Mesenchymal stem cell (in vitro differentiated cells and primary cell): ENCODE data around the gene RASA2. TPM values are rescaled to one million over a fixed set of nuclear protein-coding genes. Genes with fewer than 3 reads are reported as not detected.

Experiments
- DNase-seq: peaks from one replicate; pipeline ENCODE4 v3.0.0-alpha.2; 2013
- H2AFZ ChIP-seq: one replicate; pipeline ENCODE4 v1.6.1; 2013; ENCODE audit warnings: low read depth, mild to moderate bottlenecking, control low read depth, inconsistent platforms, low read length, moderate library complexity
- H2AK5ac ChIP-seq: 2 replicates; pipeline ENCODE4 v1.6.1; 2013; ENCODE audit warnings: low read length, moderate library complexity, mild to moderate bottlenecking, inconsistent platforms; ENCODE audit not compliant: severe bottlenecking
- H2BK120ac ChIP-seq: one replicate; pipeline ENCODE4 v1.6.1; 2013; ENCODE audit warnings: low read depth, mild to moderate bottlenecking, inconsistent platforms, low read length, moderate library complexity
- H2BK12ac ChIP-seq, 2 experiments: one replicate each; pipeline ENCODE4 v1.6.1; 2013; ENCODE audit warnings: inconsistent platforms in 2 of 2, low read length in 2 of 2, mild to moderate bottlenecking in 2 of 2, moderate library complexity in 2 of 2, control low read depth in 1 of 2
- H2BK15ac ChIP-seq: one replicate; pipeline ENCODE4 v1.6.1; 2013; ENCODE audit warnings: mild to moderate bottlenecking, low read depth, inconsistent platforms; ENCODE audit not compliant: poor library complexity, severe bottlenecking
- H2BK5ac ChIP-seq: 2 replicates; pipeline ENCODE4 v1.6.1; 2013; ENCODE audit warnings: low read depth, mild to moderate bottlenecking, low read length, control low read depth, inconsistent platforms; ENCODE audit not compliant: poor library complexity, severe bottlenecking
- H3K14ac ChIP-seq, 2 experiments: one replicate each; pipeline ENCODE4 v1.6.1; 2013; ENCODE audit warnings: inconsistent platforms in 2 of 2, low read length in 2 of 2, control low read depth in 1 of 2, mild to moderate bottlenecking in 1 of 2, moderate library complexity in 1 of 2
- H3K18ac ChIP-seq, 2 experiments: one replicate each; pipeline ENCODE4 v1.6.1; 2013; ENCODE audit warnings: inconsistent platforms in 2 of 2, low read length in 2 of 2, control low read depth in 1 of 2, low read depth in 1 of 2, mild to moderate bottlenecking in 1 of 2
- H3K23ac ChIP-seq, 2 experiments: one replicate each; pipeline ENCODE4 v1.6.1; 2013; ENCODE audit warnings: inconsistent platforms in 2 of 2, low read length in 2 of 2, mild to moderate bottlenecking in 2 of 2, moderate library complexity in 2 of 2, control low read depth in 1 of 2
- H3K27ac ChIP-seq: 2 replicates; pipeline ENCODE4 v1.5.1; 2013; ENCODE audit warnings: mild to moderate bottlenecking, moderate library complexity, low read length, control low read depth, inconsistent platforms; ENCODE audit not compliant: poor library complexity, severe bottlenecking
- H3K27me3 ChIP-seq, 2 experiments: 2 replicates each; pipeline versions ENCODE4 v1.6.1 to v1.7.0; 2013; ENCODE audit warnings: low read length in 2 of 2, mild to moderate bottlenecking in 2 of 2, moderate library complexity in 2 of 2, control low read depth in 1 of 2, inconsistent platforms in 1 of 2; ENCODE audit not compliant: control insufficient read depth in 1 of 2, insufficient read depth in 1 of 2
- H3K36me3 ChIP-seq, 2 experiments: 2 replicates each; pipeline versions ENCODE4 v1.6.1 to v1.7.0; 2013; ENCODE audit warnings: low read length in 2 of 2, control low read depth in 1 of 2, inconsistent platforms in 1 of 2, low read depth in 1 of 2, mild to moderate bottlenecking in 1 of 2; ENCODE audit not compliant: insufficient read depth in 2 of 2, control insufficient read depth in 1 of 2
- H3K4ac ChIP-seq, 2 experiments: one replicate each; pipeline ENCODE4 v1.6.1; 2013; ENCODE audit warnings: inconsistent platforms in 2 of 2, low read length in 2 of 2, mild to moderate bottlenecking in 2 of 2, moderate library complexity in 2 of 2, control low read depth in 1 of 2, low read depth in 1 of 2
- H3K4me1 ChIP-seq: 2 replicates; pipeline ENCODE4 v1.6.1; 2013; ENCODE audit warnings: low read depth, low read length, control low read depth; ENCODE audit not compliant: control insufficient read depth, insufficient read depth
- H3K4me2 ChIP-seq: 2 replicates; pipeline ENCODE4 v1.6.1; 2013; ENCODE audit warnings: low read length, mild to moderate bottlenecking, inconsistent platforms; ENCODE audit not compliant: poor library complexity, severe bottlenecking
- H3K4me3 ChIP-seq, 2 experiments: 2 replicates each; pipeline versions ENCODE4 v1.5.1 to v1.7.0; 2013; ENCODE audit warnings: low read length in 2 of 2, mild to moderate bottlenecking in 2 of 2, control low read depth in 1 of 2, low read depth in 1 of 2; ENCODE audit not compliant: insufficient read depth in 1 of 2
- H3K79me1 ChIP-seq: replicated peaks from 2 replicates; pipeline ENCODE4 v1.6.1; 2013; ENCODE audit warnings: mild to moderate bottlenecking, control low read depth, low read length, inconsistent platforms; ENCODE audit not compliant: poor library complexity, severe bottlenecking
- H3K9ac ChIP-seq: 2 replicates; pipeline ENCODE4 v1.7.0; 2013; ENCODE audit warnings: mild to moderate bottlenecking, low read length, moderate library complexity
- H3K9me3 ChIP-seq: 2 replicates; pipeline ENCODE4 v1.7.0; 2013; ENCODE audit warnings: mild to moderate bottlenecking, low read length; ENCODE audit not compliant: control insufficient read depth
- H4K8ac ChIP-seq: one replicate; pipeline ENCODE4 v1.6.1; 2013; ENCODE audit warnings: inconsistent platforms, mild to moderate bottlenecking, low read length, moderate library complexity
- H4K91ac ChIP-seq: one replicate; pipeline ENCODE4 v1.6.1; 2013; ENCODE audit warnings: mild to moderate bottlenecking, low read length, inconsistent platforms
- WGBS: methylation state at CpG from one replicate; pipeline ENCODE4 v1.1.7; 2013; ENCODE audit warnings: mixed read lengths; 5-methylcytosine and 5-hydroxymethylcytosine counted together
- polyA plus RNA-seq, 2 experiments: library from polyadenylated mRNA; stranded (reverse); fragments of 200-250 nt; gene quantifications; one replicate each; pipeline ENCODE4 v1.2.3, GENCODE V29; 2013

The RASA2 gene
- polyA plus RNA-seq (2013, experiment 1 of 2) = 3.9 TPM
- 4.1 TPM for polyA plus RNA-seq (2013, experiment 2 of 2)

DNA sequence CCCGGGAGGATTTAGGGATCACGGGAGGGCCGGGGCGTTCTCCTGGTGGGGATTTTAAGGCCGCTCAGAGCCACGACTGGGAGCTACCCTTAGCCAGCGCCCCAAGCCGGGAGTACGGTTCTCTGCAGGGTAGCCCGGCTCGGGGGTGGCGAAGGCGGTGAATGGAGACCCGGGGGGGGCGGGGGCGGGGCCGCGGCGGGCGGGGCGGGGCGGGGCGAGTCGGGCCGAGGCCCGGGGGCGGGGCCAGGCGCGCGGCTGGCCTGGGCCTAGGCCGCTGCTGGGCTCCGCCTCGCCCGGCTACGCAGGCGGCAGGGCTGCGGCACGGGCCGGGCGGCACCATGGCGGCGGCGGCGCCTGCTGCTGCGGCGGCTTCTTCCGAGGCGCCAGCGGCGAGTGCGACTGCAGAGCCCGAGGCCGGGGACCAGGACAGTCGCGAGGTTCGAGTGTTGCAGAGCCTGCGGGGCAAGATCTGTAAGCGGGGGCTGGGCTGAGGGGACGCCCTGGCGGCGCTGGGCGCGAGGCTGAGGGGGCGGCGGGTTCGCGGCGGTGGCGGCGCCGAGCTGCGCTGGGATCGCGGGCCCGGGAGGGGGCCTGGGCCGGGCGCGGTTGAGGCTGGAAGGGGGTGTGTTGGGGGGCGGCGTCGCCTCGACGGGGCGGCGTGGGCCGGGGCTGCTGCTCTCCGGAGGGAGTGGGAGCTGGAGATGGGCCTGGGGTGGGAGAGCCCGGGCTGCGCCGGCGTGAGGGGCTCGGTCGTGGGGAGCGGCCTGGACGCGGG, at the start of gene RASA2:
Gene RASA2, plus strand, starts transcription at position 282 of the 775 bp plus-strand sequence. Its CDS starts 57 bp downstream, at position 339.
- H3K36me3 ChIP-seq = no peaks in the 10 kb centered on the region
- H3K4me1 ChIP-seq = peaks cover 2% of the 10 kb centered on the region
- H4K91ac ChIP-seq = peak within 1 kb of the TSS; percentile 97
- H3K18ac ChIP-seq = peak within 1 kb of the TSS; percentile 94 to 100
- peak within 1 kb of the TSS; percentile 86 for H3K4me2 ChIP-seq
- peak within 1 kb of the TSS in 1 of 2 experiments; percentile 83 for H2BK12ac ChIP-seq
- H3K27me3 ChIP-seq = no peaks in the 10 kb centered on the region
- H3K4ac ChIP-seq = peak within 1 kb of the TSS; percentile 74 to 93
- peak within 1 kb of the TSS; percentile 89 for H3K9ac ChIP-seq
- peak within 1 kb of the TSS; percentile 95 for H2BK5ac ChIP-seq
- H2AK5ac ChIP-seq = no peak within 1 kb of the TSS
- no peaks in the 10 kb centered on the region for H3K9me3 ChIP-seq
- H4K8ac ChIP-seq = peak within 1 kb of the TSS; percentile 88
- H2BK120ac ChIP-seq = peak within 1 kb of the TSS; percentile 84
- no peaks in the 10 kb centered on the region for H3K79me1 ChIP-seq
- peak within 1 kb of the TSS; percentile 68 to 98 for H3K14ac ChIP-seq
- WGBS = 2% methylated on average over 48 of the region's 96 CpGs
- H3K27ac ChIP-seq = peak within 1 kb of the TSS; percentile 95
- peak within 1 kb of the TSS; percentile 87 to 98 for H3K4me3 ChIP-seq
- peak within 1 kb of the TSS; percentile 83 for H2AFZ ChIP-seq
- H3K23ac ChIP-seq = peak within 1 kb of the TSS; percentile 73 to 93
- peak; percentile 68 for DNase-seq
- peak within 1 kb of the TSS; percentile 97 for H2BK15ac ChIP-seq

- Histone ChIP-seq H3K14ac (no peak overlapping the region), H2BK5ac (no peak overlapping the region), H3K36me3 (peaks cover 23 to 73% of the 10 kb centered on the region in 2 experiments), H2BK120ac (no peak overlapping the region), H3K27ac (no peak overlapping the region), H3K23ac (no peak overlapping the region), H3K4me3 (no peak overlapping the region), H3K4ac (no peak overlapping the region), H4K8ac (no peak overlapping the region), H3K4me2 (no peak overlapping the region), H2AK5ac (no peak overlapping the region), H3K9me3 (peaks cover 3% of the 10 kb centered on the region), H3K27me3 (no peaks in the 10 kb centered on the region), H2BK15ac (no peak overlapping the region), H3K9ac (peak overlapping the region; percentile 3), H3K18ac (no peak overlapping the region), H4K91ac (no peak overlapping the region), H2AFZ (no peak overlapping the region), H3K4me1 (peaks cover 1% of the 10 kb centered on the region), H2BK12ac (no peak overlapping the region), H3K79me1 (peaks cover 21% of the 10 kb centered on the region)
- 85% methylated on average over 3 of the region's 3 CpGs for WGBS
- DNase-seq = no peak
Measured at GRCh38 chr3:141439589-141439988, 47.2 kb upstream of the RASA2 start.

GRCh38 chr3:141440942-141441341, 45.9 kb upstream of the RASA2 start:
- Histone ChIP-seq H2BK5ac (no peak overlapping the region), H3K9ac (no peak overlapping the region), H4K8ac (no peak overlapping the region), H3K4me2 (no peak overlapping the region), H3K4me3 (no peak overlapping the region), H2AK5ac (no peak overlapping the region), H3K4ac (no peak overlapping the region), H3K18ac (no peak overlapping the region), H4K91ac (no peak overlapping the region), H3K14ac (no peak overlapping the region), H2BK12ac (no peak overlapping the region), H3K27me3 (no peaks in the 10 kb centered on the region), H3K4me1 (peaks cover 1% of the 10 kb centered on the region), H3K36me3 (peaks cover 33 to 82% of the 10 kb centered on the region in 2 experiments), H3K27ac (no peak overlapping the region), H3K79me1 (peaks cover 28% of the 10 kb centered on the region), H2BK120ac (no peak overlapping the region), H3K23ac (no peak overlapping the region), H3K9me3 (peaks cover 3% of the 10 kb centered on the region), H2BK15ac (no peak overlapping the region), H2AFZ (no peak overlapping the region)
- 100% methylated on average over 1 of the region's 3 CpGs for WGBS
- DNase-seq = no peak
